GM21447 (cell line): Measurements from ENCODE around the gene FXYD2.

Source experiments
- ATAC-seq: cut with Tn5 transposase; IDR thresholded peaks from one replicate; pipeline ENCODE4 v1.9.1; 2021; ENCODE audit not compliant: unreplicated experiment

Gene FXYD2

DNA sequence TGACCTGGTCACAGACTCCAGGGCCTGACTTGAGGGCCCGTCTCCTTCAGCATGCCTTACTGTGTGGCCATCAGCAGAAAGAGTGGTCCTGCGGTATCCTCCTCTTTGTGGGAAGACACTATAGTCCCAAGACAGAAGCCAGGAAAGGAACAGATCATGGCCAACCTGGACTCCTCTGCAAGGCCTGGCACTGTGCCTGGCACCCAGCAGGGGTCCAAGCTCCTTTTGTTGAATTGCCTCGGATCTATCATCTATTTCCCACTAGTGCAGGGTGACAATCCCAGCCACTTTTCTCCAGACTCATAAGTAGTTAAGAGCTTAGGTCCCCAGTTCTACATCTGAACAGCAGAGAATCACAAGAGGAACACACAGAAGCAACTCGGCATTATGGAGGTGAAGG, 54.5 kb downstream of the FXYD2 start:
- no peak for ATAC-seq
